Glomerular visceral epithelial cell (primary cell): ENCODE measurements around the gene SYNJ2BP.
A peak's percentile ranks its signal among the peaks of the same experiment; 100 is the strongest.
"Not testable (repeated sequence)": the region's sequence is repeated elsewhere in the genome, so short reads cannot be mapped to it uniquely, and the experiment has no call there.

ENCODE experiments used
- DNase-seq: peaks from one replicate; pipeline ENCODE4 v3.0.0-alpha.2; 2016; ENCODE audit errors: extremely low spot score

The SYNJ2BP gene

GRCh38 chr14:70416725-70417349 lies at the start of gene SYNJ2BP:
TSS of gene SYNJ2BP (minus strand) at chr14:70417090. CDS start at chr14:70416963, 127 bp downstream.
- DNase-seq = peak; percentile 78

GRCh38 chr14:70454731-70455130 lies 37.8 kb upstream of the SYNJ2BP start:
- no peak for DNase-seq

- DNase-seq = no peak
Observed at GRCh38 chr14:70451874-70452273, 35.0 kb upstream of the SYNJ2BP start, which contains the start of gene ADAM21. TSS of gene ADAM21 (plus strand) at chr14:70452174. CDS start at chr14:70457500, 5,326 bp downstream.

GRCh38 chr14:70448633-70449340 lies 31.9 kb upstream of the SYNJ2BP start:
- DNase-seq = no peak

- no peak for DNase-seq
Observed at GRCh38 chr14:70442750-70443149, 25.9 kb upstream of the SYNJ2BP start.

GRCh38 chr14:70441641-70442040 lies 24.8 kb upstream of the SYNJ2BP start:
- no peak for DNase-seq

GRCh38 chr14:70436867-70437266 lies 20.0 kb upstream of the SYNJ2BP start:
- no peak for DNase-seq

- not testable (repeated sequence) for DNase-seq
Observed at GRCh38 chr14:70426555-70426954, 9.7 kb upstream of the SYNJ2BP start.

- no peak for DNase-seq
Observed at GRCh38 chr14:70425354-70425753, 8.5 kb upstream of the SYNJ2BP start.

GRCh38 chr14:70422538-70422937 lies 5.6 kb upstream of the SYNJ2BP start:
- no peak for DNase-seq

GRCh38 chr14:70419270-70419931 lies 2.5 kb upstream of the SYNJ2BP start:
- DNase-seq = not testable (repeated sequence)

GRCh38 chr14:70416338-70416724 lies 559 bp downstream of the SYNJ2BP start:
- DNase-seq = peak; percentile 8

GRCh38 chr14:70415788-70416187 lies 1.1 kb downstream of the SYNJ2BP start:
- DNase-seq = no peak

GRCh38 chr14:70407621-70408020 lies 9.3 kb downstream of the SYNJ2BP start:
- no peak for DNase-seq

- DNase-seq = not testable (repeated sequence)
Observed at GRCh38 chr14:70406216-70406615, 10.7 kb downstream of the SYNJ2BP start.

- DNase-seq = not testable (repeated sequence)
Observed at GRCh38 chr14:70403335-70403734, 13.6 kb downstream of the SYNJ2BP start.

- no peak for DNase-seq
Observed at GRCh38 chr14:70401643-70402042, 15.2 kb downstream of the SYNJ2BP start.

GRCh38 chr14:70398706-70399431 lies 18.0 kb downstream of the SYNJ2BP start:
- no peak for DNase-seq

- no peak for DNase-seq
Observed at GRCh38 chr14:70398280-70398679, 18.6 kb downstream of the SYNJ2BP start.

GRCh38 chr14:70397746-70398145 lies 19.1 kb downstream of the SYNJ2BP start:
- DNase-seq = no peak

GRCh38 chr14:70394674-70395306 lies 22.1 kb downstream of the SYNJ2BP start:
- no peak for DNase-seq

- DNase-seq = no peak
Observed at GRCh38 chr14:70392676-70393075, 24.2 kb downstream of the SYNJ2BP start.
